Measurements from ENCODE around the gene ING5.

The ING5 gene

DNA sequence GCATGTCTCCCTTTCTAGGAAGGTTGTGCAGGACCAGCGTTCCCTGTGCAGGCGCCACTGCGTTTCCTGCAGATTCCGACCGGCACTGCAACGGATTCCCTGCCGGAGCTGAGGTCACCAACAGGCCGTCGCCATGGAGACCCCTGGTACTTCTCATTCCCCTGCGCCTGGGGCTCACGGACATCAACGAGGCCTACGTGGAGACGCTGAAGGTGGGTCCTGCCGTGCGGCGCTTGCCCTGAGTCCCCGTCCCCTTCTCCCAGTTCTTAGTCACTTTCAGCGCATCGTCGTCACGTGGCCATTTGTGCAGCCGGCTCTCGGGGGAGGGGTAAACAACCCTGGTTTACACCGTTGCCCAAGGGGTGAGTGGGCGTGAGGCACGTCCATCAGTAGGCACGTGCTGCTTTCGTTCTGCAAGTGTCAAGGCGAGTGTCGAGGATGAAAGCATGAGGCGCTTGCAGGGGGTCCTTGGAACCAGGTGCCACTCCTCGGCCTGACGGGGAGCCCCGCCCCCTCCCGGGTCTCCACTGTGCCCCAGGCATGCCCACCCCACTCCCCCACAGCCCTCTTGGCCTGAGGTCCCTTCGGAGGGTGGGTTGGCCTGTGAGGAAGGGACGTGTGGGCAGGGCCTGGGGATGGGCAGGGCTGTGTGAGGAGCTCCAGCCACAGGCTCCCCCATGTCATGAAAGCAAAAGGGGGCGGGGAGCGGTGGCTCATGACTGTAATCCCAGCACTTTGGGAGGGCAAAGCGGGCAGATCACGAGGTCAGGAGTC is 35.0 kb upstream of the ING5 start:
- Mint-ChIP-seq H3K4me1 (peaks cover 16% of the 10 kb centered on the region), H3K27me3 (no peaks in the 10 kb centered on the region), H3K27ac (no peak overlapping the region), H3K36me3 (ENCODE audit: low read depth) (peaks cover 9% of the 10 kb centered on the region), H3K4me3 (no peak overlapping the region), H3K9me3 (no peaks in the 10 kb centered on the region)
- ATAC-seq = no peak
- no peak for DNase-seq

DNA sequence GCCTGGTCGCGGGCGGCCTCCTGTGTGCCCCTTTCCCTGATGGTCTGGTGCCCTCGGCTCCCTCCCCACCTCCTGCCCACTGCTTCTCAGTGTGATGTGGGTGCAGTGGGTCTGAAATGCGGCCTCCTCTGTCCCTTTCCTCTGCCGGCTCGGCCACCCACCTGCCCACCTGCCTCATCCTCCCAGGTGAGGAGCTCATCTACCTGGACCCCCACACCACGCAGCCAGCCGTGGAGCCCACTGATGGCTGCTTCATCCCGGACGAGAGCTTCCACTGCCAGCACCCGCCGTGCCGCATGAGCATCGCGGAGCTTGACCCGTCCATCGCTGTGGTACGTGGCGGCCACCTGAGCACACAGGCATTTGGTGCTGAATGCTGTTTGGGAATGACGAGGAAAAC is 33.5 kb upstream of the ING5 start:
- Mint-ChIP-seq H3K4me3 (no peak overlapping the region), H3K27me3 (no peaks in the 10 kb centered on the region), H3K36me3 (ENCODE audit: low read depth) (peaks cover 8% of the 10 kb centered on the region), H3K9me3 (no peaks in the 10 kb centered on the region), H3K27ac (no peak overlapping the region), H3K4me1 (peaks cover 22% of the 10 kb centered on the region)
- DNase-seq (no peak), ATAC-seq (no peak)

DNA sequence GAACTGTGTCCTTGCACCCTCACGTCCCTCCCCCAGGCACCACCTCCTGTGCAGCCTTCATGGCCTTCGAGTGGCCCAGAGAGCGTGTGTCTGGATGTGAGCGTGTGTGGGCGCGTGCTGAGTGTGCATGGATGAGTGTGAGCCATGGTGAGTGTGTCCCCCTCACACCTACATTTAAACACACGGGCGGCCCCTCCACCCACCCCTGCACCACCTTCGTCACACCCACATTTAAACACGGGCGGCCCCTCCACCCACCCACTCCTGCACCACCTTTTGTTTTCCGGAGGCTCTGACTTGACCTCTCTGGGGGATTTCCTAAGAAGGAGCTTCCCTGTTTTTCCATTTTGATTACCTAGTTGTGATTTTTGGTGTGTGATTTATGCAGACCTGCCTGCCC is 33.0 kb upstream of the ING5 start:
- Mint-ChIP-seq H3K36me3 (ENCODE audit: low read depth) (peaks cover 7% of the 10 kb centered on the region), H3K27ac (no peak overlapping the region), H3K4me1 (peaks cover 24% of the 10 kb centered on the region), H3K9me3 (no peaks in the 10 kb centered on the region), H3K4me3 (no peak overlapping the region), H3K27me3 (no peaks in the 10 kb centered on the region)
- DNase-seq (no peak), ATAC-seq (no peak)

DNA sequence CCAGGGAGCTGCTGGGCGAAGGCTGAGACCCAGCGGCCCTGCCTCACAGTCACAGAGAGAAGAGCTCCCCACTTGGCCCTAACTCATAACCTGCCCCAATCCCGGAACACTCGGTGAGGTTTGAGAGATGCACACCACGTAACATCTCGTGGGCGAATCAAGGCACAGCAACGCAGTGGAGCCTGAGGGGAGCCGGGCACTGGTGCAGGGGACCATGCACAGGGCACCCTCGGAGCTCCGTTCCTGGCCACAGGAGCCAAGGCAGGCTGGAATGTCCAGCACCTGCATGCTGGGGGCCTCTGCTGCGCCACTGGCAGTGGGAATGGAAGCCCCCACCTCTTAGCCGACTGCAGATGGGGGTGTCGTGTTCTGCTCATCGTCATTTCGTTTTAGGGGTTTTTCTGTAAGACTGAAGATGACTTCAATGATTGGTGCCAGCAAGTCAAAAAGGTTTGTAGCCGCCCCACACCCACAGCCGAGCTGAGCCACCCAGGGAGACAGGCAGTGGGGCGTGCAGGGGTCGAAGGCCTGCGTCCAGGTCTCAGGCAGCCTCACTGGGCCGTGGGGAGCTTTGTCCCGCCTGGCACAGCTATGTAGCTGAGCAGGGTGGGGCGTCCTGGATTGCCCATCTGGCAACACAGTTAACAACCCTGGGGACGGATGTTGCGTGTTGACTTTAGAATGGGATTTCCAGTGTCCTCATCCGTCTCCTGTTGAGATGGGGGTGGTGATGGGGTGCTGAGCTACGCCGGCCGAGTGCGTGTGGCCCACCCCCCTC is 31.3 kb upstream of the ING5 start:
- Mint-ChIP-seq H3K27me3 (no peaks in the 10 kb centered on the region), H3K4me1 (peaks cover 13% of the 10 kb centered on the region), H3K4me3 (no peak overlapping the region), H3K27ac (no peak overlapping the region), H3K9me3 (no peaks in the 10 kb centered on the region), H3K36me3 (ENCODE audit: low read depth) (peaks cover 7% of the 10 kb centered on the region)
- DNase-seq = no peak
- ATAC-seq = no peak

DNA sequence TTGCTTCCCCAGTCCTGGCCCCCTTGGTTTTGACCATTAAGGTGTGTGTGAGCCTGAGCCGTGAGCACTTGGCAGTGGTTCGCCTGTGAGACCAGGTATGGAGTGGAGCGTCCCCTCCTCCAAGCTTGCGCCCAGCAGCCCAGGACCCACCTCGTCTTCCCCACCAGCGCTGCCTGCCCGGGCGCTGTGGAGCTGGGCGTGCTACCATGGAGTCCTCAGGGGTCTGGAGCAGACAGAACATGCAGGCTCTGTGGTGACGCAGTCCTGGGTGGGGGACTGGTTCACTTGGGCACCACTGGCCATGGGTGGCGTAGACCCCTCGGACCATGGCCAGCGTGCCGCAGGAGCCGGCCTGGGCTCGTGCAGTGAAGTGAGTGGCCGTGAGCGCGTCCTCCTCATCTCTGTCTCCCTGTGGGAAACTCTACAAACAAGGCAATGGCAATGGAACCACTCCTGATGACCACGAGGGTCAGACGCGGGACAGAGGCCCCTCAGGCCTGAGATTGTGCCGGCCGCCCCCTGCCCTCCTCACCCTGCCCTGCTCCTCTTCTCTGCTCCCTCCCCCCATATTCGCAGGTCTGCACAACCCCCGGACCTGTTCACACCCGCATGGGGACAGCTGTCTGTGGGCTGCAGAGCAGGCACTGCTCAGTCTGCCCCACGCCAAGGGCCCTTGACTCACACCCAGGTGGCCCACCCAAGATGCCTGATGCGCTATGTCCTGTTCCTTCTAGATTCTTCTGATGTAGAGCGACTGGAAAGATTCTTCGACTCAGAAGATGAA is 30.2 kb upstream of the ING5 start:
- ATAC-seq (no peak), DNase-seq (no peak)
- Mint-ChIP-seq H3K36me3 (ENCODE audit: low read depth) (peaks cover 9% of the 10 kb centered on the region), H3K27me3 (no peaks in the 10 kb centered on the region), H3K27ac (no peak overlapping the region), H3K4me3 (no peak overlapping the region), H3K4me1 (peaks cover 8% of the 10 kb centered on the region), H3K9me3 (no peaks in the 10 kb centered on the region)

DNA sequence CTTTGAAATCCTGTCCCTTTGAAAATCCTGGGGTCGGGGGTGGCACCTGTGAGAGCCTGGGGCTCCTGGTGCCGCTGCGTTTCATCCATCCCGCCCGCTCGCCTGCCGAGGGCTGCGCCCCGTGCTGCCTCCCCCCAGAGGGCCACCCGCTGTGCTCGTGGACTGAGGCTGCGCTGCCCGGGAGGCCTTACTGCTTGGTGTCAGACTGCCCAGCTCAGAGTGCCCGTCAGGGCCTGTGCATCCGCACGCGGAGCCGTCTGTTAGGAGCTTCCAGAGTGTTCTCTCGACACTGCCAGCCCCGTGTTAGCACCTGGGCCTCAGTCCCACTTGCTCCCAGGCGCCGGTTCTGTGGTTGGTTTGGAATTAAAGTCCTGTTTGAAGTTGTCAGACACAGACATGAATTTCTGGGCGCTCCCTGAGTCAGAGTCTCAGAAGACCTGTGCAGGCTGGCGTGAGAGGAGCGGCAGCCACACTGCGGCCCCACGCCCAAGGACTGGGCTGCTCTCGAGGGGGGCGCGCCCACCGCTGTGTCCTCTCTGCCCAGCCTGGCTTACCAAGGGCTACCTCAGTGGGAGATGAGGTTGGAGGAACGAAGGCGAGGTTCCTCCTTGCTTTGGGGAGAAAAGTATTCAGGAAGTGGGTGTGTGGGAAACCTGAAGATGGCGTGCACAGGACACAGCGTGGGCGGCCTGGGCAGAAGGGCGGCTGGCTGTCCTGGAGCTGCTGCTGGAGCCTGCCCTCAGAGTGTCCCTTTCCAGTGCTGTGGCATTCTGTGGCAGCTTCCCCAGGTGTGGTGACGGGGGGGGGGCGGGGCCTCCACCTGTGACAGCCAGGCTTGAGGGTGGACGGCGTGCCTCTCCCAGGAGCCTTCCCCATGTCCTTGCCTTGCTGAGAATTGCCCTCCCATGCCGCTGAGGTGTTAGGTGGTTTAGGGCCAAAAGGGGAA is 29.3 kb upstream of the ING5 start:
- H3K27ac Mint-ChIP-seq = no peak overlapping the region
- H3K4me3 Mint-ChIP-seq = no peak overlapping the region
- H3K4me1 Mint-ChIP-seq = peaks cover 8% of the 10 kb centered on the region
- H3K27me3 Mint-ChIP-seq = no peaks in the 10 kb centered on the region
- peaks cover 13% of the 10 kb centered on the region for H3K36me3 Mint-ChIP-seq (ENCODE audit: low read depth)
- ATAC-seq (no peak), DNase-seq (no peak)
- H3K9me3 Mint-ChIP-seq = no peaks in the 10 kb centered on the region

DNA sequence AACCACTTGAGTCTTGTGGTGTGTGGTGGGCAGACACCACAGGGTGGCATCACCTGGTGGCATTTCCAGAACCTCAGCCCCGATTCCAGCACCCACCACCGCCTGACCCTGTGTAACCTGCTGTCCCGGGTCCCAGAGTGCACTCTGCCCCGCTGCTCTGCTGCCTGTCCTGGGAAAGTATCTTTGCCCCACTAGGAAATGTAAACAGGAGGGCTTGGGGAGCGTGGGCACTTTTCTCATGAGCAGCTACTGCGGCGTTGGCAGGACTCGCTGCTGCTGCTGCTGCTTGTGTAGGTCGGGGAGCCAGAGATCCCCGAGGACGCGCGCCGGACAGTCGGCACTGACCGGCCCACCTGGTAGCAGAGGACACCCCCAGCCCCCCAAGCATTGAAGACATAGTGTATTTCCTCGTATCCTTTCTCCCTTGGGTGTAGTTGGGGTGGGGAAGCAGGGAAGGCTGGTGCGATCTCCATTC is 28.6 kb upstream of the ING5 start:
- H3K4me3 Mint-ChIP-seq = no peak overlapping the region
- DNase-seq (no peak), ATAC-seq (no peak)
- peaks cover 16% of the 10 kb centered on the region for H3K36me3 Mint-ChIP-seq (ENCODE audit: low read depth)
- peaks cover 8% of the 10 kb centered on the region for H3K4me1 Mint-ChIP-seq
- H3K27me3 Mint-ChIP-seq = no peaks in the 10 kb centered on the region
- H3K27ac Mint-ChIP-seq = no peak overlapping the region
- no peaks in the 10 kb centered on the region for H3K9me3 Mint-ChIP-seq

DNA sequence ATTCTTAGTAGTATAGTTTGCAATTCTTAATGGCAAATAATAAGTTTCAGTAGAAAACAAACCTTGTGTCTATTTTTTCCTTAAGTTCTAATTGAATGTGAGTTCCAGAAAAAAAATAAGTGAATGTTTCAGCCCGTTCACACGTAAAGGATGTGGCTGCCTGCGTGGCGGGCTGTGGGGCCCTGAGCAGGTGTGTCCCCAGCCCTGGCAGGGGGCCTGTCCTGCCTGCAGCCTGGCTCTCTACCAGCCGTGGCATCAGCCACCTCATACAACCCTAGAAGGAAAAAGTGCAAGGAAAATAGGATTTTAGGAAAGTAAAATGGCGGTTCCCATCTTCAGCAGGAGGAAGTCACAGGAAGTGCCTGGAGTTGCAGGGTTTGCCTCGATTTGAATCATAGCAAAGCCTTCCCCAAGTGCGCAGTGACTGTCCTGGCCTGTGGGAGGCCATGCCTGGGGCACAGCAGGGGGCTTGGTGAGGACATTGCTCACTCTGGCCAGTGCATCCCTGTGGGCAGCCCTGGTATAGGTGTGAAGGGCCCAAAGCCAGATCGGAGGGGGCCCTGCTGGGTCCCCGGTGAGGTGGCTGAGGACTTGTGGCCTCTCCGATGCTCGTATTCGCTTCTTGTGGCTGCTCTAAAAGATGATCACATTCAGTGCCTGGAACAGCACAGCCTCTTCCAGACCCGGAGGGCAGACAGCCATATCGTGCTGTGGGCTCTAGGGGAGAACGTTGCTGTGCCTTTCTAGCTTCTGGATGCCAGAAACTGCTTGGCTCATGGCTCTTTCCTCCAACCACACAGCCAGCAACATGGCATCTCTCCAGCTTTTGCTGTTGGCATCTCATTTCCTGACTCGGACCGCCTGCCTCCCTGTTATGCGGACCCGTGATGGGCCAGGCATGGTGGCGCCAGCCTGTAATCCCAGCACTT is 27.8 kb upstream of the ING5 start:
- peaks cover 15% of the 10 kb centered on the region for H3K36me3 Mint-ChIP-seq (ENCODE audit: low read depth)
- ATAC-seq (peak; percentile 4), DNase-seq (no peak)
- H3K4me3 Mint-ChIP-seq = no peak overlapping the region
- H3K9me3 Mint-ChIP-seq = no peaks in the 10 kb centered on the region
- peaks cover 8% of the 10 kb centered on the region for H3K4me1 Mint-ChIP-seq
- no peak overlapping the region for H3K27ac Mint-ChIP-seq
- no peaks in the 10 kb centered on the region for H3K27me3 Mint-ChIP-seq

DNA sequence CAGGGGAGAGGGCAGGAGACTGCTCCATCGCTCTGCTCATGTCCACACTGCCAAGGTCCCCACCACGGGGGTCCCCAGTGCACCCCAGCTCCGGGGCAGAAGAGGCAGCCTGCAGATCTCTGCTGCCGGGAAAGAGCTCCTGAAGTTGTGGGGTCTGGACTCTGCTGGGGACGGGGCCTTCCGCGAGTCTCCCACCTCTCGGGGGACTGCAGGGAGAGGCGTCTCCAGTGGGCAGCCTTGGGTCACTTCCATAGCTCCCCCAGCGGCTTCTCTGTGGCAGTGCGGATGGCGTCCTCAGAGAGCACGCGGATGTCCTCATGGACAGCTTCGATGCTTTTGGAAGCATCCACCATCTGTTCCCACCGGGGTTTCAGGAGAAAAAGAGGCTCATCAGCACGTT is 26.0 kb upstream of the ING5 start:
- DNase-seq (no peak), ATAC-seq (no peak)
- Mint-ChIP-seq H3K36me3 (ENCODE audit: low read depth) (peaks cover 24% of the 10 kb centered on the region), H3K27ac (no peak overlapping the region), H3K27me3 (no peaks in the 10 kb centered on the region), H3K9me3 (no peaks in the 10 kb centered on the region), H3K4me3 (no peak overlapping the region), H3K4me1 (peaks cover 10% of the 10 kb centered on the region)

DNA sequence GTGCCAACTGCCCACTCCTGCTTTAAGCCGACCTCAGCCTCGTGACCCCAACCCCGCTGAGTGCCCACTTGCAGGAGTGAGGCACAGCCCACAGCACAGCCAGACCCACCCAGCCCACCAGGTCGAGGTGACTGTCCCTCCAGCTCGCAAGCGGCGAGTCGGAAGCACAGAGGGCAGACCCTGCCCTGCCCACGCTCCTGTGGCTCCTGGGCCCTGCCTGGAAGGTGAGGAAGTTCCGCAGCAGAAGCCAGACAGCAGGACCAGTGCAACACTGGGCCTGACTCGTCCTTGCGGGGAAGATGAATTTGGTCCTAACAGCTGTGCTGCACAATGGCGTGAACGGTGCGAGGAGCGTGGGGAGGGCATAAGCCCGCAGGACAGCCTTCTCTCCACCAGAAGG is 25.2 kb upstream of the ING5 start:
- Mint-ChIP-seq H3K27me3 (no peaks in the 10 kb centered on the region), H3K27ac (peak overlapping the region; percentile 18), H3K9me3 (no peaks in the 10 kb centered on the region), H3K36me3 (ENCODE audit: low read depth) (peaks cover 31% of the 10 kb centered on the region), H3K4me1 (peaks cover 10% of the 10 kb centered on the region), H3K4me3 (no peak overlapping the region)
- no peak for DNase-seq
- no peak for ATAC-seq

DNA sequence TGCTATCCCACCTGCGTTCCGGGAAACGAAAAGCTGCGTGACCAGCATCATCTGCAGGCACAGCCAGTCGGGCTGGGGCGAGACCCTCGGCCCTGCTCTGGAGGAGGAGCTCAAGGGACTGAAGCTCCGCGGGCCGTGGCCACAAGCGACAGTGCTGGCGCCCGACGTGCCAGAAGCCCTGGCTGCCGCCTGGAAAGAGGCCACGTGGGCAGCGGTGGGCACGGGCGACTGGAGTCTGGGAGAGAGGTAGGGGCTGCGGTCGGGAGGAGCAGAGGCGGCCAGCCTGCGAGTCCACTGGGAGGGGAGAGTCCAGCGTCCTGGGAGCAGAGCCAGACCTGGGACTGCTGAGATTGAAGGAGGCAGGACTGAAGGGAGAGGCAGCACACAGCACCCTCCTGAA is 24.4 kb upstream of the ING5 start:
- ATAC-seq (no peak), DNase-seq (no peak)
- Mint-ChIP-seq H3K27ac (no peak overlapping the region), H3K36me3 (ENCODE audit: low read depth) (peaks cover 36% of the 10 kb centered on the region), H3K27me3 (no peaks in the 10 kb centered on the region), H3K4me3 (no peak overlapping the region), H3K9me3 (no peaks in the 10 kb centered on the region), H3K4me1 (peaks cover 10% of the 10 kb centered on the region)

DNA sequence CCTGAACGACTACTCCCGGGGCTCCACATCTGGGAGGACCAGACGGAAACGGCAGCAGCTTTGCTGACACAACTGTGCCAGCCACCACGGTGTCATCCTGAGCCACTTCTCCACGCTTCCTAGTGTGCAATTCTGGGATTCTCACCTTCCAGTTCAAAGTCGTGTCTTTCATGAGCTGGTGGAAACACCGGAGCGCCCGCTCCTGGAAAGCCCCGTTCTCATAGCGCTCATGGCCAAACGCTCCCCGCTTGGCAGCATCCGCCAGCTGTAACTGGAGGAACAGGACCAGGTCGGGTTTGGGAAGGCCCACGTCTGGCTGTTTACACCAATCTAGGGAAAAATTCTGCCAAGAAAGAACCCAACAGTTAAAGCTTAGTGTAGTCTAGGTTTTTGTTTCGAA is 23.5 kb upstream of the ING5 start:
- no peaks in the 10 kb centered on the region for H3K27me3 Mint-ChIP-seq
- peaks cover 43% of the 10 kb centered on the region for H3K36me3 Mint-ChIP-seq (ENCODE audit: low read depth)
- no peak overlapping the region for H3K27ac Mint-ChIP-seq
- no peak for DNase-seq
- H3K4me3 Mint-ChIP-seq = no peak overlapping the region
- H3K4me1 Mint-ChIP-seq = peaks cover 6% of the 10 kb centered on the region
- ATAC-seq = no peak
- no peaks in the 10 kb centered on the region for H3K9me3 Mint-ChIP-seq
